ENCODE measurements around the gene PHF13.

- TF ChIP-seq, protein P1, sequence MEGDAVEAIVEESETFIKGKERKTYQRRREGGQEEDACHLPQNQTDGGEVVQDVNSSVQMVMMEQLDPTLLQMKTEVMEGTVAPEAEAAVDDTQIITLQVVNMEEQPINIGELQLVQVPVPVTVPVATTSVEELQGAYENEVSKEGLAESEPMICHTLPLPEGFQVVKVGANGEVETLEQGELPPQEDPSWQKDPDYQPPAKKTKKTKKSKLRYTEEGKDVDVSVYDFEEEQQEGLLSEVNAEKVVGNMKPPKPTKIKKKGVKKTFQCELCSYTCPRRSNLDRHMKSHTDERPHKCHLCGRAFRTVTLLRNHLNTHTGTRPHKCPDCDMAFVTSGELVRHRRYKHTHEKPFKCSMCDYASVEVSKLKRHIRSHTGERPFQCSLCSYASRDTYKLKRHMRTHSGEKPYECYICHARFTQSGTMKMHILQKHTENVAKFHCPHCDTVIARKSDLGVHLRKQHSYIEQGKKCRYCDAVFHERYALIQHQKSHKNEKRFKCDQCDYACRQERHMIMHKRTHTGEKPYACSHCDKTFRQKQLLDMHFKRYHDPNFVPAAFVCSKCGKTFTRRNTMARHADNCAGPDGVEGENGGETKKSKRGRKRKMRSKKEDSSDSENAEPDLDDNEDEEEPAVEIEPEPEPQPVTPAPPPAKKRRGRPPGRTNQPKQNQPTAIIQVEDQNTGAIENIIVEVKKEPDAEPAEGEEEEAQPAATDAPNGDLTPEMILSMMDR (IDR thresholded peaks at IDR 0.05) = no peak
- TF ChIP-seq EP300 (IDR thresholded peaks at IDR 0.05) (no peak), HDAC2 (IDR thresholded peaks at IDR 0.05) (no peak), POLR2A (IDR thresholded peaks at IDR 0.05; ENCODE audit: low read length) (no peak), CBX8 (IDR thresholded peaks at IDR 0.05) (no peak), CHD4 (IDR thresholded peaks at IDR 0.05; ENCODE audit: borderline replicate concordance) (no peak), JUN (IDR thresholded peaks at IDR 0.05) (no peak), MAFK (IDR thresholded peaks at IDR 0.05; ENCODE audit: partially characterized antibody) (no peak), ESRRA (IDR thresholded peaks at IDR 0.05; ENCODE audit: borderline replicate concordance, low read length) (no peak), EHF (CRISPR knock-in tag; IDR thresholded peaks at IDR 0.05) (no peak), MAX (IDR thresholded peaks at IDR 0.05) (no peak), CEBPB (IDR thresholded peaks at IDR 0.05) (no peak)
Measured at GRCh38 chr1:6627031-6627430, 13.5 kb downstream of the PHF13 start.

All from A549 (cell line).